ENCODE data around the gene GCKR. TPM values are rescaled to one million over a fixed set of nuclear protein-coding genes. Genes with fewer than 3 reads are reported as not detected.
A peak's percentile ranks its signal among the peaks of the same experiment; 100 is the strongest.

Gene GCKR
- total and polyA plus RNA-seq, 2 of the 13 experiments (the other 11 are each of a cell fraction or from before 2014, with no cell fraction given), result 15.2 to 48.3 TPM

DNA sequence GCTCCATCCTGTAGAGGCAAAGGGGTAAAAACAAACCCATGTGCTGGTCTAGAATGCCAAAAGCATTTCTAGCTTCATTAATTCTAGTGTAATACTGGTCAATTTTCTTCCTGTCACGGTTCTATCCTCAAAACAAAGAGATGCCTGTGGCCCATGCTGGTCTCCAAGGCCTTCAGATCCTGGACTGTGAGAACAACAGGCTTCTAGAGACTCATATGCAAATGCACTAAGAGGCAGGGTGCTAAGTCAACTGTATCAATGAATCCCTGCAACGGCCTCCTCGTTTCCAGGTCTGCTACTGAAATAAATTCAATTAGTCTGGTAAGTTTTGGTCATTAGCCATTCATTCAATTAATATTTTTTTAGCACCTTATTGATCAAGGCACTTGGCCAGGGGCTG, 11.1 kb upstream of the GCKR start (continued):
- TF ChIP-seq HNF4G (IDR thresholded peaks at IDR 0.05; ENCODE audit: borderline replicate concordance, low read depth, low read length), result no peak
- no peak for TF ChIP-seq HNF4G (CRISPR knock-in tag; IDR thresholded peaks at IDR 0.05; ENCODE audit: borderline replicate concordance, low read depth)
- no peak for TF ChIP-seq PHF8 (CRISPR knock-in tag; IDR thresholded peaks at IDR 0.05)
- no peak for TF ChIP-seq NR2C2 (CRISPR knock-in tag; IDR thresholded peaks at IDR 0.05; ENCODE audit: borderline replicate concordance)
- TF ChIP-seq, protein P1, sequence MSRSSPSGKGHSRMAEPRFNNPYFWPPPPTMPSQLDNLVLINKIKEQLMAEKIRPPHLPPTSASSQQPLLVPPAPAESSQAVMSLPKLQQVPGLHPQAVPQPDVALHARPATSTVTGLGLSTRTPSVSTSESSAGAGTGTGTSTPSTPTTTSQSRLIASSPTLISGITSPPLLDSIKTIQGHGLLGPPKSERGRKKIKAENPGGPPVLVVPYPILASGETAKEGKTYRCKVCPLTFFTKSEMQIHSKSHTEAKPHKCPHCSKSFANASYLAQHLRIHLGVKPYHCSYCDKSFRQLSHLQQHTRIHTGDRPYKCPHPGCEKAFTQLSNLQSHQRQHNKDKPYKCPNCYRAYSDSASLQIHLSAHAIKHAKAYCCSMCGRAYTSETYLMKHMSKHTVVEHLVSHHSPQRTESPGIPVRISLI (CRISPR knock-in tag; IDR thresholded peaks at IDR 0.05; ENCODE audit: borderline replicate concordance), result no peak

DNA sequence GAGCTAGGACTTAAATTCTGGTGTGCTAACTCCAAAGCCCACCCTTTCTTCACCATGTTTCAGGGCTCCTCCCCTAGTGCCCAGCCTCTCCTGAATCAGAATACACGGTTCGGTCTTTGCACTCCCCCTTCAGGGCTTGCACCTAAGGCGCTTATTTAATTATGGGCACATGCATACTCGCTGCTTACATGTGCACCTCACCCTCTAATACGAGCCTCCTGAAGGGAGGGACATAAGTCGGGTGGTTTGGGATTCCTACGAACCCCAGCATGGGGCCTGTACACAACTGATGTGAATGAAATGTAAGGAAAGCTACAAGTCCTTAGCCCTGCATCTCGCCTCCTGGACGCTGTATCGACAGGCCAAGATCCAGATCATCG, 7.5 kb upstream of the GCKR start:
- peaks cover 39% of the 10 kb centered on the region for H3K4me1 ChIP-seq (ENCODE audit: insufficient read depth, low read length)
- ChIA-PET CTCF (ENCODE audit: low intra/inter-chr PET ratio, low total read pairs) (no interaction called here), POLR2A (no interaction called here)
- H3K4me3 ChIP-seq (replicated peaks in 1 of 3; ENCODE audit: insufficient read depth in 1 of 3, low read depth in 2 of 3, low read length in 3 of 3), result peak overlapping the region; percentile 69 to 79 (median 78)
- DNase-seq (ENCODE audit: low spot score), result peak; percentile 44
- H3K27ac ChIP-seq (ENCODE audit: extremely low read length, insufficient read depth, low read length), result peak overlapping the region; percentile 54
- no TSS peak for BruUV-seq (replicated peaks)
- FAIRE-seq, result no peak
- H2AFZ ChIP-seq (ENCODE audit: low read length), result peak overlapping the region; percentile 81
- peak; percentile 56 for ATAC-seq
- 3% methylated on average over 11 of the region's 11 CpGs for WGBS (ENCODE audit: low lambda C conversion rate)
- in situ Hi-C loops (cut with HindIII; ENCODE audit: extremely low pct_ligation_motif_present, low pct_unique_long_range_greater_than_20kb) (no loop called here), intact Hi-C loops (cut with micrococcal nuclease; ENCODE audit: unreplicated experiment) (loop anchor here (1.0 to 2.0 kb wide), 2 partner anchors 60 to 80 kb away; partner anchors contain the start of gene PPM1G)
- H3K36me3 ChIP-seq (replicated peaks in 1 of 2; ENCODE audit: control insufficient read depth in 1 of 2, insufficient read depth in 2 of 2, low read length in 2 of 2), result peaks cover 1 to 4% of the 10 kb centered on the region in 2 experiments; a peak in 2 of 5 replicates
- H3K79me2 ChIP-seq (ENCODE audit: insufficient read depth, low read length), result no peaks in the 10 kb centered on the region
- H4K20me1 ChIP-seq (ENCODE audit: insufficient read depth, low read length), result no peaks in the 10 kb centered on the region
- no peaks in the 10 kb centered on the region; a peak in 1 of 5 replicates for H3K27me3 ChIP-seq (ENCODE audit: control insufficient read depth in 1 of 2, insufficient read depth in 2 of 2, low read length in 2 of 2)
- peak overlapping the region; percentile 73 for H3K9ac ChIP-seq (ENCODE audit: insufficient read depth, low read depth, low read length)
- H3K4me2 ChIP-seq (ENCODE audit: low read depth, low read length), result peak overlapping the region; percentile 100
- no peaks in the 10 kb centered on the region for H3K9me3 ChIP-seq (ENCODE audit: low read length)
- 0 out of 2 replicates have a peak, but pooled peaks have one; percentile 20 for TF ChIP-seq ZSCAN25 (CRISPR knock-in tag; IDR thresholded peaks at IDR 0.05)
- TF ChIP-seq ZNF713 (CRISPR knock-in tag; IDR thresholded peaks at IDR 0.05), result 0 out of 2 replicates have a peak, but pooled peaks have one; percentile 72
- peak; percentile 33; the same call in 1 of the 2 replicates for TF ChIP-seq ZNF772 (CRISPR knock-in tag; IDR thresholded peaks at IDR 0.05)
- peak; percentile 69; the same call in 1 of the 2 replicates for TF ChIP-seq ZNF431 (CRISPR knock-in tag; IDR thresholded peaks at IDR 0.05; ENCODE audit: borderline replicate concordance, low read depth)
- 0 out of 2 replicates have a peak, but pooled peaks have one; percentile 25 for TF ChIP-seq RAD21 (CRISPR knock-in tag; IDR thresholded peaks at IDR 0.05)
- 0 out of 2 replicates have a peak, but pooled peaks have one; percentile 61 for TF ChIP-seq ZNF737 (CRISPR knock-in tag; IDR thresholded peaks at IDR 0.05; ENCODE audit: borderline replicate concordance)
- TF ChIP-seq SMYD3 (CRISPR knock-in tag; IDR thresholded peaks at IDR 0.05), result no peak
- TF ChIP-seq ZSCAN21 (CRISPR knock-in tag; IDR thresholded peaks at IDR 0.05; ENCODE audit: borderline replicate concordance), result no peak
- TF ChIP-seq NCOR1 (IDR thresholded peaks at IDR 0.05; ENCODE audit: borderline replicate concordance, low read length), result 0 out of 2 replicates have a peak, but pooled peaks have one; percentile 5
- no peak for TF ChIP-seq ZNF678 (CRISPR knock-in tag; IDR thresholded peaks at IDR 0.05)
- TF ChIP-seq, protein P2, sequence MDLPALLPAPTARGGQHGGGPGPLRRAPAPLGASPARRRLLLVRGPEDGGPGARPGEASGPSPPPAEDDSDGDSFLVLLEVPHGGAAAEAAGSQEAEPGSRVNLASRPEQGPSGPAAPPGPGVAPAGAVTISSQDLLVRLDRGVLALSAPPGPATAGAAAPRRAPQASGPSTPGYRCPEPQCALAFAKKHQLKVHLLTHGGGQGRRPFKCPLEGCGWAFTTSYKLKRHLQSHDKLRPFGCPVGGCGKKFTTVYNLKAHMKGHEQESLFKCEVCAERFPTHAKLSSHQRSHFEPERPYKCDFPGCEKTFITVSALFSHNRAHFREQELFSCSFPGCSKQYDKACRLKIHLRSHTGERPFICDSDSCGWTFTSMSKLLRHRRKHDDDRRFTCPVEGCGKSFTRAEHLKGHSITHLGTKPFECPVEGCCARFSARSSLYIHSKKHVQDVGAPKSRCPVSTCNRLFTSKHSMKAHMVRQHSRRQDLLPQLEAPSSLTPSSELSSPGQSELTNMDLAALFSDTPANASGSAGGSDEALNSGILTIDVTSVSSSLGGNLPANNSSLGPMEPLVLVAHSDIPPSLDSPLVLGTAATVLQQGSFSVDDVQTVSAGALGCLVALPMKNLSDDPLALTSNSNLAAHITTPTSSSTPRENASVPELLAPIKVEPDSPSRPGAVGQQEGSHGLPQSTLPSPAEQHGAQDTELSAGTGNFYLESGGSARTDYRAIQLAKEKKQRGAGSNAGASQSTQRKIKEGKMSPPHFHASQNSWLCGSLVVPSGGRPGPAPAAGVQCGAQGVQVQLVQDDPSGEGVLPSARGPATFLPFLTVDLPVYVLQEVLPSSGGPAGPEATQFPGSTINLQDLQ (CRISPR knock-in tag; IDR thresholded peaks at IDR 0.05), result 0 out of 2 replicates have a peak, but pooled peaks have one; percentile 74
- no peak for TF ChIP-seq ZBTB7B (CRISPR knock-in tag; IDR thresholded peaks at IDR 0.05)
- no peak for TF ChIP-seq RORA (CRISPR knock-in tag; IDR thresholded peaks at IDR 0.05)
- TF ChIP-seq GATA4 (IDR thresholded peaks at IDR 0.05; ENCODE audit: borderline replicate concordance, low read depth), result 0 out of 2 replicates have a peak, but pooled peaks have one; percentile 14

All from HepG2 (cell line).